Natural killer cell (primary cell): ENCODE data around the gene SHROOM3. TPM values are rescaled to one million over a fixed set of nuclear protein-coding genes. Genes with fewer than 3 reads are reported as not detected.
A peak's percentile ranks its signal among the peaks of the same experiment; 100 is the strongest.

Source experiments
- ATAC-seq, 3 donors: fragments of 150-1000 bp in 2 of 3; fragments of 200-7000 bp in 1 of 3; cut with Tn5 transposase; 1 replicate in 1 of 3; 2 replicates in 2 of 3; pipeline ENCODE4 v1.10.0; 2021; ENCODE audit warnings: mild to moderate bottlenecking in 2 of 3, moderate library complexity in 2 of 3
- DNase-seq, 2 donors: peaks; one replicate each; pipeline versions ENCODE4 v3.0.0 to v3.0.0-alpha.2; 2013 to 2021; ENCODE audit warnings: mixed read lengths in 1 of 2
- H3K27ac ChIP-seq: one replicate; pipeline ENCODE4 v1.5.1; 2013; ENCODE audit warnings: mild to moderate bottlenecking, low read length
- H3K27me3 ChIP-seq: one replicate; pipeline ENCODE4 v1.6.1; 2013; ENCODE audit warnings: low read length; ENCODE audit not compliant: control insufficient read depth, insufficient read depth
- H3K36me3 ChIP-seq: one replicate; pipeline ENCODE4 v1.6.1; 2013; ENCODE audit warnings: low read length; ENCODE audit not compliant: control insufficient read depth, insufficient read depth
- H3K4me1 ChIP-seq: one replicate; pipeline ENCODE4 v1.6.1; 2013; ENCODE audit warnings: low read length; ENCODE audit not compliant: control insufficient read depth, insufficient read depth
- H3K4me3 ChIP-seq: one replicate; pipeline ENCODE4 v1.5.1; 2013; ENCODE audit warnings: low read length
- H3K9me3 ChIP-seq: one replicate; pipeline ENCODE4 v1.6.1; 2013; ENCODE audit warnings: low read length; ENCODE audit not compliant: control insufficient read depth, insufficient read depth
- H3K27ac Mint-ChIP-seq, 2 donors: one replicate each; pipeline ENCODE4 v1.8.0; 2022; ENCODE audit warnings: mild to moderate bottlenecking in 2 of 2, mixed read lengths in 2 of 2, moderate library complexity in 1 of 2
- H3K27me3 Mint-ChIP-seq, 2 donors: one replicate each; pipeline ENCODE4 v1.8.0; 2022; ENCODE audit warnings: low read depth in 2 of 2, mixed read lengths in 2 of 2
- H3K36me3 Mint-ChIP-seq: one replicate; pipeline ENCODE4 v1.8.0; 2022; ENCODE audit warnings: mixed read lengths
- H3K4me1 Mint-ChIP-seq, 2 donors: one replicate each; pipeline ENCODE4 v1.8.0; 2022; ENCODE audit warnings: mixed read lengths in 2 of 2
- H3K4me3 Mint-ChIP-seq: one replicate; pipeline ENCODE4 v1.8.0; 2022; ENCODE audit warnings: mild to moderate bottlenecking, moderate library complexity, mixed read lengths
- H3K9me3 Mint-ChIP-seq, 2 donors: one replicate each; pipeline ENCODE4 v1.8.0; 2022; ENCODE audit warnings: mixed read lengths in 2 of 2
- CTCF ChIP-seq: fragments of 200-600 bp; IDR thresholded peaks from one replicate; pipeline ENCODE4 v1.8.0; 2022; ENCODE audit warnings: antibody characterized with exemption
- WGBS: methylation state at CpG from one replicate; pipeline ENCODE4 v1.1.7; 2013; ENCODE audit warnings: missing lambda C conversion rate; ENCODE audit not compliant: insufficient coverage; 5-methylcytosine and 5-hydroxymethylcytosine counted together
- intact Hi-C: fragments of 100-400 bp; cut with micrococcal nuclease; formaldehyde crosslinking; loops from one replicate; pipeline ENCODE4 v1.14.2; 2022
- total RNA-seq, 4 donors: library from RNA; stranded (reverse); fragments of 120-200 nt in 1 of 4; gene quantifications; one replicate each; pipeline versions ENCODE4 v1.2.3 to v1.2.4, GENCODE V29; 2013 to 2022

The SHROOM3 gene
- total RNA-seq, 3 donors from 2014 or later (not counting 1 experiment from before 2014, with no cell fraction given), result 0.63 TPM; not detected in 2

- Histone ChIP-seq H3K4me3 (no peak overlapping the region), H3K36me3 (no peaks in the 10 kb centered on the region), H3K27ac (no peak overlapping the region), H3K9me3 (no peaks in the 10 kb centered on the region), H3K27me3 (no peaks in the 10 kb centered on the region), H3K4me1 (no peaks in the 10 kb centered on the region)
- intact Hi-C loops, result no loop called here
- Mint-ChIP-seq H3K4me3 (no peak overlapping the region), H3K36me3 (no peaks in the 10 kb centered on the region), H3K4me1 (no peaks in the 10 kb centered on the region), H3K9me3 (no peaks in the 10 kb centered on the region), H3K27me3 (peaks cover 6 to 9% of the 10 kb centered on the region in 2 donors), H3K27ac (no peak overlapping the region)
- DNase-seq (no peak), ATAC-seq (no peak)
- 71% methylated on average over 1 of the region's 2 CpGs for WGBS
- no peak for TF ChIP-seq CTCF
Observed at GRCh38 chr4:76737771-76738085, 302.7 kb downstream of the SHROOM3 start.

GRCh38 chr4:76738086-76738931, 303.3 kb downstream of the SHROOM3 start:
- Histone ChIP-seq H3K4me1 (no peaks in the 10 kb centered on the region), H3K9me3 (no peaks in the 10 kb centered on the region), H3K4me3 (no peak overlapping the region), H3K27me3 (no peaks in the 10 kb centered on the region), H3K36me3 (no peaks in the 10 kb centered on the region), H3K27ac (no peak overlapping the region)
- Mint-ChIP-seq H3K4me3 (no peak overlapping the region), H3K27ac (no peak overlapping the region), H3K4me1 (no peaks in the 10 kb centered on the region), H3K27me3 (peaks cover 6 to 9% of the 10 kb centered on the region in 2 donors), H3K36me3 (no peaks in the 10 kb centered on the region), H3K9me3 (no peaks in the 10 kb centered on the region)
- ATAC-seq (no peak), DNase-seq (no peak)
- no peak for TF ChIP-seq CTCF
- WGBS, result 76% methylated on average over 4 of the region's 5 CpGs
- intact Hi-C loops, result no loop called here

- Mint-ChIP-seq H3K4me1 (no peaks in the 10 kb centered on the region), H3K36me3 (no peaks in the 10 kb centered on the region), H3K27ac (no peak overlapping the region), H3K4me3 (no peak overlapping the region), H3K27me3 (peaks cover 8 to 13% of the 10 kb centered on the region in 2 donors), H3K9me3 (no peaks in the 10 kb centered on the region)
- H3K27ac ChIP-seq, result no peak overlapping the region
- no peaks in the 10 kb centered on the region for H3K27me3 ChIP-seq
- intact Hi-C loops, result no loop called here
- H3K9me3 ChIP-seq, result no peaks in the 10 kb centered on the region
- no peaks in the 10 kb centered on the region for H3K36me3 ChIP-seq
- ATAC-seq (peak in 1 of 3 donors; percentile 46), DNase-seq (no peak)
- WGBS, result 96% methylated on average over 24 of the region's 24 CpGs
- no peaks in the 10 kb centered on the region for H3K4me1 ChIP-seq
- no peak overlapping the region for H3K4me3 ChIP-seq
- no peak for TF ChIP-seq CTCF
Observed at GRCh38 chr4:76740192-76740591, 305.2 kb downstream of the SHROOM3 start.
